Articular chondrocyte of knee joint (primary cell): ENCODE measurements around the gene TBC1D26. TPM values are rescaled to one million over a fixed set of nuclear protein-coding genes. Genes with fewer than 3 reads are reported as not detected.

ENCODE experiments used
- small RNA-seq: library from RNA; depleted of rRNA; stranded (forward); fragments of <200 nt; gene quantifications from one replicate; pipeline ENCODE3, GENCODE V24; 2012
- total RNA-seq: library from RNA; depleted of rRNA; stranded (reverse); fragments of >200 nt; gene quantifications from 2 replicates; pipeline ENCODE4 v1.2.3, GENCODE V29; 2012

Gene TBC1D26
- total RNA-seq, result 0.11 and 0.13 TPM in 2 replicates

DNA sequence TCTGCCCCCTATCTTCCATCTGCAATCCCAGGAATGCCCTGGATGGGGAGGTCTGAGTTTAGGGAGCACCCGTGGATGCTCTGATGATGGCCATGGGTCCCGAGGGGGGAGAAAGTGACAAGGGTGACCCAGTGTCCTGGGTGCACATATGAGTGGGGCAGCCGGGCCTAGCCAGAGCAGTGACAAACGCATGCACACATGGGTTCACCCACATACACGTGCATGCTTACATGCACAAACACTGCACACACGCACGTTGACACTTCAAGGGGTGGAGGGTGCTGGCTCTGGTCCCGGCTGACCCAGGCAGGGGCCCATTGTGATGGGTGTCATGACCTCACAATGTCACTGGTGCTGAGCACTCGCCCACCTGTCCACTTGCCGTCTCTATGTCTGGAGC lies at the start of gene TBC1D26:
Gene TBC1D26, plus strand, starts transcription at position 384 of the 400 bp plus-strand sequence. CDS start 3,066 bp downstream, outside the sequence.

GRCh38 chr17:15683824-15684478 lies 48.1 kb upstream of the TBC1D26 start, which contains the start of gene TRIM16:
TSS of gene TRIM16 (minus strand) at chr17:15684311. CDS start at chr17:15651609, 32,702 bp downstream.

DNA sequence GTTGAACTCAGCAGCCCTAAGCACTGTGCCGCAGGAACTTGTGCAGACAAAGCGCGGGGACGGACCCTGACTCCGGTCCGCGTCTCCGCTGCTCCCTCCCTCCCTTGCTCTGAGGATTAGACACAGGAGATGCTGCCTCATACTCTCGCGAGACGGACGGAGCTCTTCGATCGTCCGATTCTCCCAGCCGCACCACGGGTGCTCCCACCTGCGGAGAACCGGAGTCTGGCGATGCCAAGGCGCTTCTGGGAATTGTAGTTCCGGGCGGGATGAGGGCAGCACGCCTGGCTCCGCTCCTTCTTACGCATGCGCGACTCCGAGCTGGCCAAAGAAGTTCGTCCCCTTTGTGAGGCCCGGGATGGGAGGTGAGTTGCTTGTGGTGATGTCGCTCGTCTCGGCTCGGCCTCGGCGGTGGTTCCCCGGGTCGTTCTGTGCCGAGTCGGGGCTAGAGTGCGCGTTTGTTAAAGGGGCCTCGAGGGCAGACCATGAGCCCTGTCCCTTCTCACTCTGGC lies 32.6 kb upstream of the TBC1D26 start, which contains the start of gene ZNF286A:
Gene ZNF286A, plus strand, starts transcription at position 340 of the 512 bp plus-strand sequence. CDS start 578 bp downstream, outside the sequence.

Small RNA genes within 50 kb of the gene (small RNA-seq; reads per million reads assigned to genes)
- gene AC015922.1, result not detected
- not detected for gene RNA5SP436

Other genes with a start within 250 kb of the TBC1D26 start
- 47.3 and 68.7 TPM in 2 replicates for gene TVP23C, start 168.8 kb upstream of the TBC1D26 start, total RNA-seq
- 1.0 and 1.6 TPM in 2 replicates for gene FBXW10B, start 112.6 kb upstream of the TBC1D26 start, total RNA-seq
- gene TRIM16, start 48.0 kb upstream of the TBC1D26 start, total RNA-seq, result 44.2 and 53.9 TPM in 2 replicates
- 39.1 and 54.3 TPM in 2 replicates for gene ZNF286A, start 32.5 kb upstream of the TBC1D26 start, total RNA-seq
- 5.1 and 7.8 TPM in 2 replicates for gene ADORA2B, start 212.8 kb downstream of the TBC1D26 start, total RNA-seq